PFSK-1 (cell line): ENCODE results near the gene VTI1A.

Experiments
- FOXP2 ChIP-seq: optimal IDR thresholded peaks from 2 replicates; pipeline ENCODE3; 2011; ENCODE audit warnings: borderline replicate concordance, control low read depth, inconsistent platforms; ENCODE audit not compliant: insufficient read depth; ENCODE audit errors: extremely low read length, extremely low read depth
- POLR2AphosphoS5 ChIP-seq: IDR thresholded peaks from 2 replicates; pipeline ENCODE4 v1.6.1; 2012; ENCODE audit warnings: low read depth, mild to moderate bottlenecking, control low read depth, low read length, moderate library complexity
- SIN3A ChIP-seq: IDR thresholded peaks from 2 replicates; pipeline ENCODE4 v1.6.1; 2012; ENCODE audit warnings: mild to moderate bottlenecking, low read length, moderate library complexity, borderline replicate concordance; ENCODE audit not compliant: insufficient read depth
- TAF1 ChIP-seq: IDR thresholded peaks from 2 replicates; pipeline ENCODE4 v1.6.1; 2012; ENCODE audit warnings: low read length, control low read depth, borderline replicate concordance; ENCODE audit not compliant: insufficient read depth
- TF ChIP-seq, protein P1 (sequence below), 2 experiments: IDR thresholded peaks; 2 replicates each; pipeline versions ENCODE4 v1.6.1 to v1.8.0; 2011 to 2012; ENCODE audit warnings: low read depth in 2 of 2, low read length in 2 of 2, control low read depth in 1 of 2, inconsistent platforms in 1 of 2, mild to moderate bottlenecking in 1 of 2, moderate library complexity in 1 of 2; ENCODE audit not compliant: insufficient read depth in 1 of 2

VTI1A gene

DNA sequence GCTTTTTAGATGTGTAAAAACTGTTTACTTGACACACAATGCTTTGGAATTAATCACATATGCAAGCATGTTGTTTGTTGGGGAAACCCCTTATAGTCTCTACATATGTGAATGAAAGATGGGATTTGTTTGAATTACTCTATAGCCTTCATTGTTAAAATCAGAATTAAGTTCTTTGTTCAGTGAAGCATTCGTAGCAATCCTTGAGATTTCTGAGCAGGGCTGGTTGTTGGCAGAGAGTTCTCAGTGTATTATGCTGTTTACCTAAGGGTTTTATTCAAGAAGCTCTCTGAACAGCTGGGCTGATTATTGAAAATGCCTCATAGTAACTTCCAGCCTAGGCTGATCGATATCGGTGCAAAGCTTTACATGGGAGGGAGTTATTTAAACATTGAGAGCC is 190.9 kb downstream of the VTI1A start:
- no peak for TF ChIP-seq TAF1
- no peak for TF ChIP-seq FOXP2
- no peak for TF ChIP-seq SIN3A
- TF ChIP-seq POLR2AphosphoS5: no peak
- TF ChIP-seq, protein P1, sequence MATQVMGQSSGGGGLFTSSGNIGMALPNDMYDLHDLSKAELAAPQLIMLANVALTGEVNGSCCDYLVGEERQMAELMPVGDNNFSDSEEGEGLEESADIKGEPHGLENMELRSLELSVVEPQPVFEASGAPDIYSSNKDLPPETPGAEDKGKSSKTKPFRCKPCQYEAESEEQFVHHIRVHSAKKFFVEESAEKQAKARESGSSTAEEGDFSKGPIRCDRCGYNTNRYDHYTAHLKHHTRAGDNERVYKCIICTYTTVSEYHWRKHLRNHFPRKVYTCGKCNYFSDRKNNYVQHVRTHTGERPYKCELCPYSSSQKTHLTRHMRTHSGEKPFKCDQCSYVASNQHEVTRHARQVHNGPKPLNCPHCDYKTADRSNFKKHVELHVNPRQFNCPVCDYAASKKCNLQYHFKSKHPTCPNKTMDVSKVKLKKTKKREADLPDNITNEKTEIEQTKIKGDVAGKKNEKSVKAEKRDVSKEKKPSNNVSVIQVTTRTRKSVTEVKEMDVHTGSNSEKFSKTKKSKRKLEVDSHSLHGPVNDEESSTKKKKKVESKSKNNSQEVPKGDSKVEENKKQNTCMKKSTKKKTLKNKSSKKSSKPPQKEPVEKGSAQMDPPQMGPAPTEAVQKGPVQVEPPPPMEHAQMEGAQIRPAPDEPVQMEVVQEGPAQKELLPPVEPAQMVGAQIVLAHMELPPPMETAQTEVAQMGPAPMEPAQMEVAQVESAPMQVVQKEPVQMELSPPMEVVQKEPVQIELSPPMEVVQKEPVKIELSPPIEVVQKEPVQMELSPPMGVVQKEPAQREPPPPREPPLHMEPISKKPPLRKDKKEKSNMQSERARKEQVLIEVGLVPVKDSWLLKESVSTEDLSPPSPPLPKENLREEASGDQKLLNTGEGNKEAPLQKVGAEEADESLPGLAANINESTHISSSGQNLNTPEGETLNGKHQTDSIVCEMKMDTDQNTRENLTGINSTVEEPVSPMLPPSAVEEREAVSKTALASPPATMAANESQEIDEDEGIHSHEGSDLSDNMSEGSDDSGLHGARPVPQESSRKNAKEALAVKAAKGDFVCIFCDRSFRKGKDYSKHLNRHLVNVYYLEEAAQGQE (IDR thresholded peaks at IDR 0.05; ENCODE audit: insufficient read depth in 1 of 2, low read depth in 2 of 2, low read length in 2 of 2): no peak

DNA sequence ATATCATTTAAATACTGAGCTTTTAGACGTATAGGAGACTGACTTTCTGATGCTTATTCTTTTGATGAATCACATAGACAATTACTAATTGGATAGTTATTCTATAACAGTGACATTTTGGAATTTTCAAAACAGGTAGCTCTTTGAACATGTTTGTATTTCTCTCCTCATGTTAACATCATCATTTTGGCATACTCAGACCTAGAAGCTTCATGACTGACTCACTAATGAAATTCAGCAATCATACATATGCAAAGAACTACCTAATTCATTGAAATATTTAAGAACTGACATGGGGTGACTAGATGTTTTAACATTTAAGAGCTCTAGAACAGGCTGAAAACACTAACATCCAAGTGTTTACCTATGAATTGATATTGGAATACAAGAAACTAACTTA is 192.3 kb downstream of the VTI1A start:
- TF ChIP-seq, protein P1 (IDR thresholded peaks at IDR 0.05; ENCODE audit: insufficient read depth in 1 of 2, low read depth in 2 of 2, low read length in 2 of 2): no peak
- TF ChIP-seq TAF1 (no peak), SIN3A (no peak), POLR2AphosphoS5 (no peak)

DNA sequence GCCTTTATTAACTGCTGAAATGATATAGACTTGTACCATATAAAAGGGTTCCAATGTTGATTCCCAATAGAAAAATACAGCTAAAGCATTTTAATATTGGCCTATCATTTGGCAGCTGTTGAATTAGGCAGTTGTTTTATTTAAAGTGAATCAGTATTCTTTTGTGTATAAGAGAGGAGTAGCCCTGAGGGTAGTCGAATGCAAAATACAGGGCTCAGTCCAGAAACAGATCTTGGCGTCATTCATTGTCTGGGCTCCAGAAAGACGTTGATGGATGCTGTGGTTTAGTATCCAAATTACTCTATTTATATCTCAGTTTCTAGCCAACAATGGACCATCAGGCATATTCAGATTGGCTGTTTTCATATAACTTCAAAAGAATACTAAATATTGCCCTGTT is 193.6 kb downstream of the VTI1A start:
- TF ChIP-seq FOXP2 (no peak), POLR2AphosphoS5 (no peak), SIN3A (no peak), TAF1 (no peak)
- TF ChIP-seq, protein P1 (IDR thresholded peaks at IDR 0.05; ENCODE audit: insufficient read depth in 1 of 2, low read depth in 2 of 2, low read length in 2 of 2): no peak

DNA sequence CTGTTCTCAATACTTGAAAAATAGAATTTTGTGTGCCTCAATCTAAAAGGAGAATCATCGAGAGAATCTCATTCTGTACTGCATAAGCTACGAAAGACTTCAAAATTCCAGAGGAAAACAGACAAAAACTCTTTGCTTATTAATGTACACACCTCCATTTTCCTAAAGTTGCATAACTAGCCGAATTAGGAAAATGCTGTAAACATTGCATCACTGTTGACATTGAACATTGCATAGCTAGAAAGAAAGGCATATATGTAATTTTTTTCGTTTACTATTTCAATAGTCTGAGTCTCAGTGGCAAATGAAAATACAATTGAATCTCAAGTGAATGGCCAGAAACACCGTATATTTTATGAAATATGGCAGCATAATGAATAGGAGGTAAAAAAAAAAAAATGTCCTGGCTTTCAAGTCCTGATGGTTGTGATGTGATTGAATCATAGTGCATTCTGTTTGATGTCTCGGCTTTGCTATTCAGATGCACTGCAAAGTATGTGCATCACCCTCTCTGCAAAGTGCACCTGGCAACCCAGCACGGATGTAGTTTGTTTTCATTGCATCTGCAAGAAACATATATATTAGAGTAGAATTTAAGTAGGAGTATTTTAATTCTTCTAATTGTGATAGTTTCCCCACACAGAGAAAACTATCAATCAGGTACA is 196.7 kb downstream of the VTI1A start:
- no peak for TF ChIP-seq POLR2AphosphoS5

DNA sequence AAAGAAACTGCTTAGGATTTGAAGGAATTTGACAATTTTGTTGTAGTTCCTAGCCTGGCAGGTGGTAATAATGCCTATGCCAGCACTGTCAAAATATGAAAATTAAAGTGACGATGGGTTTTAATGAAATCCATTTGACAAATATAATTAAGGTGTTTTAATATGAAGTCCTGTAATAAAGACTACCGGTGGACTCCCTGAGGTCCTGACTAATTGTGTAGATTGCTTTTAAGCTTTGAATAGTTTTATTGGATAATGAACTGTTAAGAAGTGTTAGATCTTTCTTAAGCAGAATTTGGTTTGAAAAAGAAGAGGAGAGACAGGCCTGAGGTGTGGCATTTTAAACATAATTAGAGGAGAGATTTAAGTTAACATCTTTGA is 197.2 kb downstream of the VTI1A start:
- TF ChIP-seq, protein P1 (IDR thresholded peaks at IDR 0.05; ENCODE audit: insufficient read depth in 1 of 2, low read depth in 2 of 2, low read length in 2 of 2): no peak
- TF ChIP-seq POLR2AphosphoS5: no peak
- no peak for TF ChIP-seq SIN3A
- TF ChIP-seq TAF1: no peak
- TF ChIP-seq FOXP2: no peak
